GM21576 (cell line): Measurements from ENCODE around the gene MRPL34.

Source experiments
- ATAC-seq: cut with Tn5 transposase; IDR thresholded peaks from one replicate; pipeline ENCODE4 v1.9.1; 2021; ENCODE audit warnings: mild to moderate bottlenecking, moderate library complexity; ENCODE audit not compliant: unreplicated experiment

Gene MRPL34

GRCh38 chr19:17327654-17328516 is 22.2 kb downstream of the MRPL34 start:
- no peak for ATAC-seq

GRCh38 chr19:17328517-17329365 is 23.1 kb downstream of the MRPL34 start:
- no peak for ATAC-seq

GRCh38 chr19:17329366-17330261 is 23.9 kb downstream of the MRPL34 start:
- ATAC-seq: no peak

GRCh38 chr19:17330262-17331044 is 24.8 kb downstream of the MRPL34 start:
- no peak for ATAC-seq

GRCh38 chr19:17331045-17331558 is 25.4 kb downstream of the MRPL34 start:
- ATAC-seq: no peak

- no peak for ATAC-seq
Observed at GRCh38 chr19:17332360-17332676, 26.6 kb downstream of the MRPL34 start.

- ATAC-seq: no peak
Observed at GRCh38 chr19:17332677-17333581, 27.3 kb downstream of the MRPL34 start.

- ATAC-seq: no peak
Observed at GRCh38 chr19:17333611-17334413, 28.1 kb downstream of the MRPL34 start.

GRCh38 chr19:17334414-17335409 is 29.0 kb downstream of the MRPL34 start, which contains the start of gene ANO8:
Gene ANO8 (minus strand): TSS chr19:17334855. CDS start chr19:17334670, 185 bp downstream.
- peak; percentile 35 for ATAC-seq

GRCh38 chr19:17335575-17335974 is 29.9 kb downstream of the MRPL34 start:
- no peak for ATAC-seq

- ATAC-seq: peak; percentile 74
Observed at GRCh38 chr19:17336872-17337674, 31.4 kb downstream of the MRPL34 start, which contains the start of gene GTPBP3. Gene GTPBP3 (plus strand): TSS chr19:17337553. CDS start chr19:17337612, 59 bp downstream.

- ATAC-seq: no peak
Observed at GRCh38 chr19:17337675-17338432, 32.2 kb downstream of the MRPL34 start.

GRCh38 chr19:17338433-17339078 is 32.9 kb downstream of the MRPL34 start:
- ATAC-seq: no peak

- no peak for ATAC-seq
Observed at GRCh38 chr19:17339088-17339741, 33.5 kb downstream of the MRPL34 start.
